ENCODE measurements around the gene CPNE4.
"Not testable (repeated sequence)": the region's sequence is repeated elsewhere in the genome, so short reads cannot be mapped to it uniquely, and the experiment has no call there.

Gene CPNE4

DNA sequence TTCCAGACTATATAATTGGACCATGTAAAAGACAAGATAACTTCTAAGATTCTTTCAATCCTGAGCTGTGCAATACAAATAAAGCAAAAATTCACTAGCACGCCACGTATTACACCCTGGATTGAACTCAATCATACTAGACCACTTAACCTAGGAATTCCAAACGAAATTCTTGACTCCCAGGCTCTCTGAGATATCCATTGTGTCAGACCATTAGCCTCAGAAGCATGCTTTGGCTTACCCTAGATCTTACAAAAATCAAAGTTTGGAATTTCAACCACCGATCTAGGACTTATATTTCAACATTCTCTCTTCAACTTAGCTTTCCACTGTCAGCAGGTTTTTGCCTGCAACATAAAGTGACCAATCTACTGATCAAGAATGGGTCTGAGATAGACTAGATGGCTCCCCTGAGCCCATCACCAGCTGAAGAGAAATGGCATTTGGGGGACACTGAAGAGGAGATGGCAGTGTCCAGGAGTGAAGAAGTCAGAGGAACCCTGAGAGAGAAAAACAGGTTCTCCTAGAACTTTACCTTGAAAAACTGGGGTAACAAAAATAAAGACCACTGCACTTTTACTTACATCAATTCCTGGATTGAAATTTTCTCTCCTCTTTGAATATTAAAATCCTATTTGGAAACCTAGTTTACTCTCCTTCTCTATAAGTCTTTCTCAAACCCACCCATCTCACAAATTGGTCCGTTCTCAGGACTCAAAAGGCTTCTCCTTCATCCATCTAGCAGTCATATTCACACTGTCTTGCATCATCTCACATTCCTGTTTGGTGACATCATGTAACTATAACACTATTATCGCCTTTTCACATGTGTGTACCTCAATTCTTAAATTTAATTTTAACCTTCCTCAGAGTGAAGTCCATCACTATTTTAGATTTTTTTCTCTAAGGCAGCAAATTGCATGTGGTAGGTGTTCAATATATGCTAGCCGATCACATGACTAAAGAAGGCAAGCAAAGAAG lies 18.5 kb downstream of the CPNE4 start:
- no peak for DNase-seq

DNA sequence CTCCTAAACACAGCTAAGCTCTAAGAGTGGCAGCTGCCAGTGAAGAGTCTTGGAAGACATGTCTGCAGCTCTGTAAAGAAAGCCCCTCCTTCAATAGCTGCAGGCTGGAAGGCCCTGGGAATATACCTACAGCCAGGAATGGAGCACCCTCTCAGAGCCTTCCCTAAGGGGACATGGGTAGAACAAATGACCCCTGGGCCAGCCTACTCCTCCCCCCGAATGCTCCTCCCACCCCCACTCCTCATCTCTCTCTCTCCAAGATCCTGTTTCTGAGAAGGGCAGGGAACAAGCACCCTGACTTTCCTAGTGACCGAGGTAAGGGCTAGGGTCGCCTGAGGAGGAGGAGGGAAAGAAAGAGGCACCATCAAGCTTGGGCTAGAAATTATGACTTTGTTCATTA lies 20.7 kb downstream of the CPNE4 start:
- DNase-seq, result no peak

DNA sequence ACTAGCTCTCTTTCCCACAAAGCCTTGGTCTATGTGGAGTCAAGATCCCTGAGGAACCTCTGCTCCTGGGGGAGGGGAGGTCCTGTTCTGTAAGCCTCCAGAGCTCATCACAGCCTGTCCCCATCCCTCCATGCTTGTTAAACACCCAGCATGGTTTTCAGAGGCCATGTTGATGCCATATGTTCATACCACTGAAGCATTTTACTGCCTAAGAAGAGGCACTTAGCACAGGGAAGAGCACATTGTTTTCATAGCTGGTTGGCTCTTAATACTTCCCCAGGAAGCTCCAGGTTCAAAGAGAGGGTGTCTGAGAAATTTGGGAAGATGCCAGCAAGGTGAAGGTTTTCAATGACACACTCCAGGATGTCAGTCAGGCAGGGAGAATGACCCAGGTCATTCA lies 25.6 kb downstream of the CPNE4 start:
- peak; percentile 52 for DNase-seq

- DNase-seq, result no peak
Measured at GRCh38 chr3:132008837-132009236, 26.0 kb downstream of the CPNE4 start.

DNA sequence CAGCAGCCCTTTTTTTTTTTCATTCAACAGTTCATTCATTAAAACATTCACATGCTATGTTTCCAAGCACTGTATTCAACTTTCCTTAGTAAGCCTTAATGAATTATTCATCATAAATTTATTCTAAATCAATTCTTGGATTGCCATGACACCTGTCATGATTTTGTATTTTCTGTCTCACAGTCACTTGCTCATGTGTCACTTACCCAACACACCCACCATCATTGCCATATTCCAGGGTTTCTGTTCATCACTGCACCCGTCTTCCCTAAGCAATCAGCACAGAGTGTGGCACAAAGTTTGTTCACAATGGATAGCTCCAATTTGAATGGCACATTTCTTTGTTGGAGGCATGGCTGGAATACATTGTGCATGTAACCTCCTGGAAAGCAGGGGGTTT lies 27.2 kb downstream of the CPNE4 start:
- no peak for DNase-seq

GRCh38 chr3:132006605-132007204 lies 28.1 kb downstream of the CPNE4 start:
- DNase-seq, result no peak

- no peak for DNase-seq
Measured at GRCh38 chr3:132004571-132004970, 30.2 kb downstream of the CPNE4 start.

DNA sequence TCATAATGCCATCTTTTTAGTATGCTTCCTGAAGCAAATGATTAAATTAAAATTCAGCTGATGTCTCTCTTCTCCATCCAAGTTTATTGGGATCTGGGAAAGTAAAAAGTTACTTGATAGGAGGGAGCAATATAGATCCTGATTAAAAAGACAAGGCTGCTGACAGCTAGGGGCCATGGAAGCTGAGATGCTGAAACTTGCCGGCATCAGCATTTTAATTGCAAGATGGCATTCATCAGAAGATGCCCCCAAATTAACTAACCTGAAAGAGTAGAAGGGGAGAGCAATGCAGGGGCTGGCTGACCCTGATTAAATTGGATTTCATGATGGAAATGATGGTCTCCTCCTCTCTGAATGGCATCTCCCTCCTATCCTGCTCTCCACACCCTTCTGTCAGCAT lies 31.1 kb downstream of the CPNE4 start:
- DNase-seq, result no peak

GRCh38 chr3:132001999-132002398 lies 32.8 kb downstream of the CPNE4 start:
- DNase-seq, result no peak

DNA sequence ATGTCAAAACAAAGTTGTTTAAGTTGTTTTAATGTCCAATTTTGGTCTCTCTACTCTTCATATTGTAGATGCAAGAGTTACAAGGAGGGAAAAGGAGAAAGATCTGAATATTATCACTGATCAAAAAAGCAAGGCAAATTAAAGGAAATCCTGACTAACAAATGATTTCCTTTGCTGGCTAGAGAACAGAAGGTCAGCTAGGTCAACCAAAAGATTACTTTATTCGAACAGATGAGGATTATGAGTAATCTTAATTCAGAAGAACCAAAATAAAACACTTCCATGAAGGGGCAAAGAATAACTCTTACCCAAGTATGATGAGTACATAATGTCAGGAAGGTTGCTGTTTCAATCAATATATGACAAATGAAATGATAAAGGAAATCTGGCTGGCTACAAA lies 33.8 kb downstream of the CPNE4 start:
- no peak for DNase-seq

DNA sequence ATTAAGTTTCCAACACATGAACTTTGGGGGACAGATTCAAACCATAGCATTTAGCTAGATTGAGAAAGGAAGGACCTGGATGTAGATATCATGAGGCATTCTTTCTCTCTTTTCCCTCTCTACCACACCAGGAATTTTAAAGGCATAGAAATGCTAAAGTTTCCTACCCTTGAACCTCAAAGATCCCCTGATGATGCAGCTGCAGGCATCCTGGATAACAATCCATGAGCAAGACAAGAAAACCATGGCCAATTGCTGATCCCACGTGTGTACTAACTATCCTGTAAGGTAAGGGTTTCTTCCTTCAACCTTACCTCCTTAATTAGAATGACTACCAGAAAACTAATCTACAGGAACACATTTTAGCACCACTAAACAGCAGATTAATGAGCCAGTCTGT lies 36.8 kb downstream of the CPNE4 start:
- no peak for DNase-seq

- DNase-seq, result no peak
Measured at GRCh38 chr3:131995891-131996290, 38.9 kb downstream of the CPNE4 start.

DNA sequence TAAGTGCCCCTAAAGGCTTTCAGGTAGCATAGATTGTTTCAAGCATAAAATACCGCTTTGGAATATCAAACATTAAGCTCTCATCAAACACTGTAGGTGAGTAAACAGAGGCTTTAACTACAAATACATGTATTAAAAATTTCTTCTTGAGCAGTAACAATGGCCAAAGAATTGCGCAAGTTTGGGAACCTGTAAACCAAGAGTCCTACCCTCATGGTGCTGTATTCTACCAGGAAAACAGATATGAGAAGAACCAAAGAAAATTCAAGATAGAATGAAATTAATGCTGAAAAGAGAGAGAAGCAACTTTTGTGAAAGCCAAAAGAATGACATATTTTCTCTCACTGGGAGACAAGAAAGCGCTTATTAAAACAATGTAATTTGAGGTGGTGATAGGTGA lies 45.5 kb downstream of the CPNE4 start:
- no peak for DNase-seq

GRCh38 chr3:131988209-131988608 lies 46.6 kb downstream of the CPNE4 start:
- DNase-seq, result no peak

DNA sequence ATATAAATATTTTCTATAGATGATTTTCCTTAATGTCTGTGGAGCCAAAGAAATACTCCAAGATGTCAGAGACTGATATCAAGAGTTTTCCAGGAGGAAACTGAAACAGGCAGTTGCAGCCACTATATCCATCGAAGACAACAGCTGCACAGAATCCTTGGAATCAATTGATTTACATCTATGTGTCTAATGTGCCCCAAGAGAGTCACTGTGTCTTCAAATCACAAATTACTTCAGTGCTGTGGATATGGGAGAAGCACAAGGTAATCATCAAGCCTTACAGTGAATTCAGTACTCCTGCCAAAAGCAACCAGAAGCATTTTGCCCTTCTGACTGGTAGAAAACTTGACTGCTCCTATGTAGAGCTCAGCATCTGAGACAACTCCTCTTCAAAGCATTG lies 51.1 kb downstream of the CPNE4 start:
- no peak for DNase-seq

GRCh38 chr3:131981323-131981722 lies 53.5 kb downstream of the CPNE4 start:
- DNase-seq, result no peak

GRCh38 chr3:131976448-131976847 lies 58.4 kb downstream of the CPNE4 start:
- no peak for DNase-seq

GRCh38 chr3:131975047-131975446 lies 59.8 kb downstream of the CPNE4 start:
- DNase-seq, result no peak

DNA sequence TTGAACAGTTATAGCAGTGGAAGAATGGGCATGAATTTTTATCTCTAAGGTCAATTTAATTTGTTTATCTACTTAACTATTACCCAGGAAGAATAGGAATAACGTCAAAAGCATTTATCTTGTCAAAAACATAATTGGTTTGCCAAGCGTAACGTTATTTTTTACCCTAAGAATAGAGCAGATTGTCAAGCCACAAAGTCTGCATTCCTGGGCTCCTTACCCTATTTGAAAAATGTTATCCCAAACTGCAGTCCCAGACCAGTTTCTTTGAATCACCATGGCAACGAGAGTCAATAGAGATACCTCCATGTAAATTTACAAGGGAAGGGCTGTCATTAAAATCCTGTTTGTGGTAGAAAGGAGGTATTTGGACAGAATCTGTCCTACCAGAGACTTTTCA lies 61.1 kb downstream of the CPNE4 start:
- no peak for DNase-seq

- DNase-seq, result no peak
Measured at GRCh38 chr3:131972550-131972949, 62.3 kb downstream of the CPNE4 start.

- no peak for DNase-seq
Measured at GRCh38 chr3:131972091-131972490, 62.7 kb downstream of the CPNE4 start.

DNA sequence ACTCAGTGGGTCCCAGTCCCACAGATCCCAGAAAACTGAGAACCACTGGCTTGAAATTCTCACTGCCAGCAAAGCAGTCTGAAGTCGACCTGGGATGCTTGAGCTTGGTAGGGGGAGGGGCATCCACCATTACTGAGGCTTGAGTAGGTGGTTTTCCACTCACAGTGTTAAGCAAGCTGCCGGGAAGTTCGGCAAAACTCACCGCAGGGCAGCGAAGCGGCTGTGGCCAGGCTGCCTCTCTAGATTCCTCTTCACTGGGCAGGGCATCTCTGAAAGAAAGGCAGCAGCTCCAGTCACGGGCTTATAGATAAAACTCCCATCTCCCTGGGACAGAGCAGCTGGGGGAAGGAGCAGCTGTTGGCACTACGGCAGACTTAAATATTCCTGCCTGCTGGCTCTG lies 71.4 kb downstream of the CPNE4 start:
- not testable (repeated sequence) for DNase-seq

- no peak for DNase-seq
Measured at GRCh38 chr3:131962982-131963381, 71.8 kb downstream of the CPNE4 start.

- no peak for DNase-seq
Measured at GRCh38 chr3:131960324-131960723, 74.5 kb downstream of the CPNE4 start.

- DNase-seq, result no peak
Measured at GRCh38 chr3:131957980-131958379, 76.8 kb downstream of the CPNE4 start.
